ENCODE measurements around the gene RAB11FIP2.

RAB11FIP2 gene

GRCh38 chr10:117972168-117972837 lies 74.4 kb downstream of the RAB11FIP2 start:
- DNase-seq = no peak

GRCh38 chr10:117970962-117971361 lies 75.8 kb downstream of the RAB11FIP2 start:
- DNase-seq = no peak

- no peak for DNase-seq
These were observed 77.1 kb downstream of the RAB11FIP2 start for GRCh38 chr10:117969592-117969991.

GRCh38 chr10:117968354-117969182 lies 78.2 kb downstream of the RAB11FIP2 start:
- DNase-seq = no peak

- no peak for DNase-seq
These were observed 79.5 kb downstream of the RAB11FIP2 start for GRCh38 chr10:117967149-117967650.

- DNase-seq = no peak
These were observed 80.8 kb downstream of the RAB11FIP2 start for GRCh38 chr10:117965984-117966383.

- DNase-seq = no peak
These were observed 82.2 kb downstream of the RAB11FIP2 start for GRCh38 chr10:117964536-117964935.

- DNase-seq = no peak
These were observed 86.3 kb downstream of the RAB11FIP2 start for GRCh38 chr10:117960345-117960935.

GRCh38 chr10:117956972-117957371 lies 89.8 kb downstream of the RAB11FIP2 start:
- DNase-seq = no peak

GRCh38 chr10:117955176-117955575 lies 91.6 kb downstream of the RAB11FIP2 start:
- DNase-seq = no peak

Data from activated naive CD4-positive, alpha-beta T cell treated with Interleukin-2 at 50 U/mL for 16 hours (primary cell).